BE2C (cell line): ENCODE results near the gene RUVBL1.
A peak's percentile ranks its signal among the peaks of the same experiment; 100 is the strongest.

Experiments used
- DNase-seq: peaks from one replicate; pipeline ENCODE4 v3.0.0-alpha.2; 2020
- H3K27me3 ChIP-seq: fragments of 250-450 bp; sonication (Bioruptor Pico); 2 replicates; pipeline ENCODE4 v1.5.1; 2020; ENCODE audit warnings: mild to moderate bottlenecking
- H3K36me3 ChIP-seq: fragments of 250-450 bp; sonication (Bioruptor Pico); 2 replicates; pipeline ENCODE4 v1.5.1; 2020; ENCODE audit warnings: mild to moderate bottlenecking
- H3K4me1 ChIP-seq: fragments of 250-450 bp; sonication (Bioruptor Pico); 2 replicates; pipeline ENCODE4 v1.5.1; 2020
- H3K4me3 ChIP-seq: 2 replicates; pipeline ENCODE4 v1.5.1; 2011; ENCODE audit warnings: low read depth, low read length
- H3K9me3 ChIP-seq: fragments of 250-450 bp; sonication (Bioruptor Pico); 2 replicates; pipeline ENCODE4 v1.5.1; 2020
- TF ChIP-seq, protein P1 (sequence below): IDR thresholded peaks from 2 replicates; pipeline ENCODE4 v1.5.1; 2012; ENCODE audit warnings: mild to moderate bottlenecking, low read depth, low read length

The RUVBL1 gene

DNA sequence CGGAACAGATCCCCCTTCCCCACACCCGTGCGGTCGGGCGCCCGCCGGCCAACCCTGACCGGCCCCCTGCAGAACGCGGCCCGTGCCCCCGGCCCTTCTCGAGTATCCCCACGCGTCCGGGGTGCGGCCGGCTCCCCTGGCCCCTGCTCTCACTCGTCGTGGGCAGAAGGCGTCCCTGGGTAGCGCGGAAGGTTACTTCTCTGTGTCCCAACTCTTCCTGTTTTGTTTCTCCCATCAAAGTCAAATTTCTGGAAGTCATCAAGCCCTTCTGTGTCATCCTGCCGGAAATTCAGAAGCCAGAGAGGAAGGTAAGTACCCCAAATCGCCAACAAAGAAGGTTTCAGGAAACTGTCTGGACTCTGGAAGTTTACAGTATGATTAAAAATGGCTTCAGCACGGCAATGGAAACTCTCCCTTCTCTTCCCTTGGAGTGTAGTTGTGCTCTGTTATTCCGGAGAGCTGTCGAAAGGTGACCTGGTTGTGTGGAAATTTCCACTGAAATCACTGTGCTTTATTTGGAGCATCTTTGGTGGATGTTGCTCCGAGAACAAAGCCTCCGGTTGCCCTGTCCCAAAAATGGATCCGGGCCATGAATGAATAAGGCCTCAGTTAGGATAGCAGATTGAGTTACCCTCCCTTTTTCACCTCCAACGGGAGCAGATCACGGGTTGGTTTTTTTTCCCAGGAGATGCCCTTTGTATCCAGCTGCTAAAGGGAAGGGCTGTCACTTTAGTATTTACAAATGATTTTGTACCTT is 70.8 kb downstream of the RUVBL1 start:
- peaks cover 46% of the 10 kb centered on the region for H3K36me3 ChIP-seq
- H3K4me1 ChIP-seq, result peaks cover 6% of the 10 kb centered on the region
- TF ChIP-seq, protein P1, sequence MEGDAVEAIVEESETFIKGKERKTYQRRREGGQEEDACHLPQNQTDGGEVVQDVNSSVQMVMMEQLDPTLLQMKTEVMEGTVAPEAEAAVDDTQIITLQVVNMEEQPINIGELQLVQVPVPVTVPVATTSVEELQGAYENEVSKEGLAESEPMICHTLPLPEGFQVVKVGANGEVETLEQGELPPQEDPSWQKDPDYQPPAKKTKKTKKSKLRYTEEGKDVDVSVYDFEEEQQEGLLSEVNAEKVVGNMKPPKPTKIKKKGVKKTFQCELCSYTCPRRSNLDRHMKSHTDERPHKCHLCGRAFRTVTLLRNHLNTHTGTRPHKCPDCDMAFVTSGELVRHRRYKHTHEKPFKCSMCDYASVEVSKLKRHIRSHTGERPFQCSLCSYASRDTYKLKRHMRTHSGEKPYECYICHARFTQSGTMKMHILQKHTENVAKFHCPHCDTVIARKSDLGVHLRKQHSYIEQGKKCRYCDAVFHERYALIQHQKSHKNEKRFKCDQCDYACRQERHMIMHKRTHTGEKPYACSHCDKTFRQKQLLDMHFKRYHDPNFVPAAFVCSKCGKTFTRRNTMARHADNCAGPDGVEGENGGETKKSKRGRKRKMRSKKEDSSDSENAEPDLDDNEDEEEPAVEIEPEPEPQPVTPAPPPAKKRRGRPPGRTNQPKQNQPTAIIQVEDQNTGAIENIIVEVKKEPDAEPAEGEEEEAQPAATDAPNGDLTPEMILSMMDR, result no peak
- H3K9me3 ChIP-seq, result no peaks in the 10 kb centered on the region
- no peak for DNase-seq
- peak overlapping the region; percentile 85 for H3K4me3 ChIP-seq
- peaks cover 4% of the 10 kb centered on the region; the same call in 1 of the 2 replicates for H3K27me3 ChIP-seq

DNA sequence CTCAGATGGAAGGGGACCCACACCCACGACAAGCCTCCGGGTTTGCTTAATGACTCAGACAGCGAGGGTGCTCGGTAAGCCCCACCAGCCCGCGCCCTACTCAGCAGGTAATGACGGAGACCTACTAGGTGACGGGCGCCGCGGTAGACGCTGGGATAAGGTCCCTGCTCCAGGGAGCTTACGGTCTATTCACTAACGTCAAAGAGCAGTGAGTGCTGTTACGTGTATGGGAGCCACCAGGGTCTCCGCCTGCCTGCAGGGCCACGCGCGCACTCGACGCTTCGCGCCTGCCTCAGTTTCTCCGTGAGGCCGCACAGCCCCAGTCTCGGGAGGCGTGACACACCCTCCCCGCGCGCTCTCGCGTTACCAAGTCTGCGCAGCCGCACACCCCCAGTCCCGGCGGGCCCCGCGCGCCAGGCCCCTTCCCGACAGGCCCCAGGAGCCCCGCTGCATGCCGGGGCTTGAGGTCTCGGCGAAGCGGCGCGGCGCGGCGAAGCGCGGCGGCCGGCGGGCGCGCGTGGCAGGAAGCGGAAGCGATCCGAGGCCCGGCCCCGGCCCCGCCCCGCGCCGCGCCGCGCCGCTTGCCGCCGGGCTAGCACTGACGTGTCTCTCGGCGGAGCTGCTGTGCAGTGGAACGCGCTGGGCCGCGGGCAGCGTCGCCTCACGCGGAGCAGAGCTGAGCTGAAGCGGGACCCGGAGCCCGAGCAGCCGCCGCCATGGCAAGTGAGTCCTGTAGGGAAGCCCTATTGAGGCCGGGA is 71.6 kb downstream of the RUVBL1 start, which contains the start of gene SEC61A1:
TSS of gene SEC61A1 (plus strand) at position 601 of the 758 bp plus-strand sequence. CDS start at position 717, 116 bp downstream.
- TF ChIP-seq, protein P1, result no peak
- Histone ChIP-seq H3K27me3 (peaks cover 4% of the 10 kb centered on the region; the same call in 1 of the 2 replicates), H3K4me1 (peaks cover 6% of the 10 kb centered on the region), H3K4me3 (peak within 1 kb of the TSS; percentile 85), H3K9me3 (no peaks in the 10 kb centered on the region), H3K36me3 (peaks cover 39% of the 10 kb centered on the region)
- DNase-seq, result peak; percentile 97

DNA sequence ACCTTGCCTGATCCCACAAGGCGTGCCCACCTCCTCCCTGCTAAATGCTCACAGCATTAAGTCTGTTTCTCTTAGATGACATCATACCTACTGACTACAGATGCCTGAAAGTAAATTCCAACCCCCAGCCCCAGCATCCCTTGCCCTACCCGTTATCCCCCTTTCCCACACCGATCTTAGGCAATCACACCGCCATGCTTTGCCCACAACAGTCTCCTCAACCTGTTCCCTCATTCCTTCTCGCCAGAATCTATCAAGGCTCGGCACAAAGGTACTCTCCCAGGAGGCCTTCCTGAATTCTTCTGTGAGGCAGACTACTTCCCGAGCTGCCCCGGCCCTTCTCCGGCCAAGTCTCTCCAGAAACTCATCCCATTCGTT is 72.2 kb downstream of the RUVBL1 start:
- Histone ChIP-seq H3K4me3 (peak overlapping the region; percentile 76), H3K36me3 (peaks cover 34% of the 10 kb centered on the region), H3K4me1 (peaks cover 5% of the 10 kb centered on the region), H3K9me3 (no peaks in the 10 kb centered on the region), H3K27me3 (peaks cover 4% of the 10 kb centered on the region; the same call in 1 of the 2 replicates)
- DNase-seq, result no peak
- TF ChIP-seq, protein P1, result no peak

DNA sequence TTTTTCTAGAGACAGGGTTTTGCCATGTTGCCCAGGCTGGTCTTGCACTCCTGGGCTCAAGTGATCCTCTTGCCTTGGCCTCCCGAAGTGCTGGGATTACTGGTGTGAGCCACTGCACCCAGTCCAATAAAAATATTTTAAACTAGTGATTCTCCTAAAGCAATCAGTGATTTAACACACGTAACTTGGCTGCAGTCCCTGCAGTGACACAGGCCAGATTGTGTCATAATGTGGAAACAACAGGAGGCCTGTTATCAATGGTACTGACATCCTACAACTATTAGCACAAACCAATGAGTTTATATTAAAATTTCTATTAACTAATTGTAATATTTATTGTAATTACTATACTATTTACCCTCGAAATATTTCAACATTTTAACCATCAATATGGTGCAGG is 73.0 kb downstream of the RUVBL1 start:
- Histone ChIP-seq H3K36me3 (peaks cover 27% of the 10 kb centered on the region), H3K27me3 (peaks cover 8% of the 10 kb centered on the region; the same call in 1 of the 2 replicates), H3K4me3 (no peak overlapping the region), H3K4me1 (no peaks in the 10 kb centered on the region; the same call in none of the 2 replicates), H3K9me3 (no peaks in the 10 kb centered on the region)
- TF ChIP-seq, protein P1, result no peak
- no peak for DNase-seq

DNA sequence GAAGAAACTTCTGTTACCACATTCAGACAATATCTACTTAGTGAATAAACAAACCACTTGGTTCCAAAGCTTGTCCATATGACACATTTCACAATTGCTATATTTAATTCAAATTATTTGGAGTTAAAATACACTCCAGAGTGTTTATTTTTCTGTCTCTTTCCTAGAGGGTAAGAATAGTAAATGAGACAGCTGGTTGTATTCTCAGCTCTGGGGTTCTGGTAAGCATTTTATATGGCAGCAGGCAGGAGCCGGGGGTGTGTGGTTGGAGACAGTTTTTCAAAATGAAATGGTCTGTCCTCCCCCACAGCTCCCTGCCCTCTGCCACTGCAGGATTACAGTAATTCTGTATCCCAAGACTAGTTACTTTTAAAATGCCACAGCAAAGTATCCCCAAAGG is 82.3 kb downstream of the RUVBL1 start:
- TF ChIP-seq, protein P1, result no peak
- DNase-seq, result no peak
- Histone ChIP-seq H3K27me3 (peaks cover 22% of the 10 kb centered on the region), H3K9me3 (no peaks in the 10 kb centered on the region), H3K4me3 (no peak overlapping the region), H3K36me3 (no peaks in the 10 kb centered on the region), H3K4me1 (no peaks in the 10 kb centered on the region)
